ENCODE measurements around the gene AK2. TPM values are rescaled to one million over a fixed set of nuclear protein-coding genes. Genes with fewer than 3 reads are reported as not detected.

Gene AK2
- total and polyA plus RNA-seq, 10 of the 15 experiments (the other 5 are each of a cell fraction or from before 2014, with no cell fraction given): 52.3 to 500 (median 278) TPM

GRCh38 chr1:33025180-33025569 is 11.5 kb downstream of the AK2 start (continued):
- TF ChIP-seq, protein P1, sequence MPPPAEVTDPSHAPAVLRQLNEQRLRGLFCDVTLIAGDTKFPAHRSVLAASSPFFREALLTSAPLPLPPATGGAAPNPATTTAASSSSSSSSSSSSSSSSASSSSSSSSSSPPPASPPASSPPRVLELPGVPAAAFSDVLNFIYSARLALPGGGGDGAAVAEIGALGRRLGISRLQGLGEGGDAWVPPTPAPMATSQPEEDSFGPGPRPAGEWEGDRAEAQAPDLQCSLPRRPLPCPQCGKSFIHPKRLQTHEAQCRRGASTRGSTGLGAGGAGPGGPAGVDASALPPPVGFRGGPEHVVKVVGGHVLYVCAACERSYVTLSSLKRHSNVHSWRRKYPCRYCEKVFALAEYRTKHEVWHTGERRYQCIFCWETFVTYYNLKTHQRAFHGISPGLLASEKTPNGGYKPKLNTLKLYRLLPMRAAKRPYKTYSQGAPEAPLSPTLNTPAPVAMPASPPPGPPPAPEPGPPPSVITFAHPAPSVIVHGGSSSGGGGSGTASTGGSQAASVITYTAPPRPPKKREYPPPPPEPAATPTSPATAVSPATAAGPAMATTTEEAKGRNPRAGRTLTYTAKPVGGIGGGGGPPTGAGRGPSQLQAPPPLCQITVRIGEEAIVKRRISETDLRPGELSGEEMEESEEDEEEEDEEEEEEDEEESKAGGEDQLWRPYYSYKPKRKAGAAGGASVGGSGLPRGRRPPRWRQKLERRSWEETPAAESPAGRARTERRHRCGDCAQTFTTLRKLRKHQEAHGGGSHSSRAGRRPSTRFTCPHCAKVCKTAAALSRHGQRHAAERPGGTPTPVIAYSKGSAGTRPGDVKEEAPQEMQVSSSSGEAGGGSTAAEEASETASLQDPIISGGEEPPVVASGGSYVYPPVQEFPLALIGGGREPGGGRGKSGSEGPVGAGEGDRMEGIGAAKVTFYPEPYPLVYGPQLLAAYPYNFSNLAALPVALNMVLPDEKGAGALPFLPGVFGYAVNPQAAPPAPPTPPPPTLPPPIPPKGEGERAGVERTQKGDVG (CRISPR knock-in tag; IDR thresholded peaks at IDR 0.05): no peak
- TF ChIP-seq MYB (IDR thresholded peaks at IDR 0.05; ENCODE audit: borderline replicate concordance, low read depth, low read length): no peak
- TF ChIP-seq, protein P2, sequence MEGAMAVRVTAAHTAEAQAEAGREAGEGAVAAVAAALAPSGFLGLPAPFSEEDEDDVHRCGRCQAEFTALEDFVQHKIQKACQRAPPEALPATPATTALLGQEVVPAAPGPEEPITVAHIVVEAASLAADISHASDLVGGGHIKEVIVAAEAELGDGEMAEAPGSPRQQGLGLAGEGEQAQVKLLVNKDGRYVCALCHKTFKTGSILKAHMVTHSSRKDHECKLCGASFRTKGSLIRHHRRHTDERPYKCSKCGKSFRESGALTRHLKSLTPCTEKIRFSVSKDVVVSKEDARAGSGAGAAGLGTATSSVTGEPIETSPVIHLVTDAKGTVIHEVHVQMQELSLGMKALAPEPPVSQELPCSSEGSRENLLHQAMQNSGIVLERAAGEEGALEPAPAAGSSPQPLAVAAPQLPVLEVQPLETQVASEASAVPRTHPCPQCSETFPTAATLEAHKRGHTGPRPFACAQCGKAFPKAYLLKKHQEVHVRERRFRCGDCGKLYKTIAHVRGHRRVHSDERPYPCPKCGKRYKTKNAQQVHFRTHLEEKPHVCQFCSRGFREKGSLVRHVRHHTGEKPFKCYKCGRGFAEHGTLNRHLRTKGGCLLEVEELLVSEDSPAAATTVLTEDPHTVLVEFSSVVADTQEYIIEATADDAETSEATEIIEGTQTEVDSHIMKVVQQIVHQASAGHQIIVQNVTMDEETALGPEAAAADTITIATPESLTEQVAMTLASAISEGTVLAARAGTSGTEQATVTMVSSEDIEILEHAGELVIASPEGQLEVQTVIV (IDR thresholded peaks at IDR 0.05; ENCODE audit: borderline replicate concordance, partially characterized antibody): no peak
- no peak for TF ChIP-seq RAD21 (IDR thresholded peaks at IDR 0.05; ENCODE audit: insufficient read depth, low read depth, low read length)
